Astrocyte (in vitro differentiated cells and primary cell): ENCODE results near the gene SEL1L2. TPM values are rescaled to one million over a fixed set of nuclear protein-coding genes. Genes with fewer than 3 reads are reported as not detected.

Experiments
- DNase-seq: peaks from one replicate; pipeline ENCODE4 v3.0.0-alpha.2; 2010; ENCODE audit warnings: low read depth
- FAIRE-seq: peaks from 2 replicates; lab custom pipeline; 2011; peaks lifted over from hg19 to GRCh38; lab: Jason Lieb, UNC
- H2AFZ ChIP-seq: 2 replicates; pipeline ENCODE4 v1.6.0; 2012; ENCODE audit warnings: low read depth, low read length, inconsistent platforms
- H3K27ac ChIP-seq: 2 replicates; pipeline ENCODE4 v1.5.1; 2011; ENCODE audit warnings: low read depth, low read length, inconsistent platforms
- H3K27me3 ChIP-seq: 2 replicates; pipeline ENCODE4 v1.6.0; 2011; ENCODE audit warnings: low read length, inconsistent platforms; ENCODE audit not compliant: insufficient read depth
- H3K36me3 ChIP-seq: 2 replicates; pipeline ENCODE4 v1.5.1; 2011; ENCODE audit warnings: low read length, inconsistent platforms; ENCODE audit not compliant: insufficient read depth
- H3K4me1 ChIP-seq: 2 replicates; pipeline ENCODE4 v1.5.1; 2011; ENCODE audit warnings: low read length, inconsistent platforms; ENCODE audit not compliant: insufficient read depth
- H3K4me2 ChIP-seq: 2 replicates; pipeline ENCODE4 v1.6.0; 2012; ENCODE audit warnings: low read length, inconsistent platforms
- H3K4me3 ChIP-seq: 2 replicates; pipeline ENCODE4 v1.5.1; 2011; ENCODE audit warnings: low read depth, mild to moderate bottlenecking, low read length, inconsistent platforms; ENCODE audit not compliant: insufficient read depth
- H3K79me2 ChIP-seq: 2 replicates; pipeline ENCODE4 v1.6.0; 2012; ENCODE audit warnings: mild to moderate bottlenecking, low read length, inconsistent platforms; ENCODE audit not compliant: insufficient read depth
- H3K9ac ChIP-seq: 2 replicates; pipeline ENCODE4 v1.6.0; 2012; ENCODE audit warnings: mild to moderate bottlenecking, low read length, inconsistent platforms
- H3K9me3 ChIP-seq: 2 replicates; pipeline ENCODE4 v1.5.1; 2012; ENCODE audit warnings: low read depth, mild to moderate bottlenecking, low read length, inconsistent platforms; ENCODE audit not compliant: insufficient read depth
- H4K20me1 ChIP-seq: 2 replicates; pipeline ENCODE4 v1.6.0; 2012; ENCODE audit warnings: low read length, inconsistent platforms; ENCODE audit not compliant: insufficient read depth
- H3K27ac Mint-ChIP-seq: one replicate; pipeline ENCODE4 v1.8.0; 2021; ENCODE audit warnings: mild to moderate bottlenecking, mixed read lengths; ENCODE audit not compliant: unreplicated experiment
- H3K27me3 Mint-ChIP-seq: one replicate; pipeline ENCODE4 v1.8.0; 2021; ENCODE audit warnings: low read depth, mixed read lengths; ENCODE audit not compliant: unreplicated experiment
- H3K36me3 Mint-ChIP-seq: one replicate; pipeline ENCODE4 v1.8.0; 2021; ENCODE audit warnings: low read depth, mixed read lengths; ENCODE audit not compliant: unreplicated experiment
- H3K4me1 Mint-ChIP-seq: one replicate; pipeline ENCODE4 v1.8.0; 2021; ENCODE audit warnings: low read depth, mixed read lengths; ENCODE audit not compliant: unreplicated experiment
- H3K4me3 Mint-ChIP-seq: one replicate; pipeline ENCODE4 v1.8.0; 2021; ENCODE audit warnings: mild to moderate bottlenecking, moderate library complexity, mixed read lengths; ENCODE audit not compliant: unreplicated experiment
- H3K9me3 Mint-ChIP-seq: one replicate; pipeline ENCODE4 v1.8.0; 2021; ENCODE audit warnings: mild to moderate bottlenecking, mixed read lengths; ENCODE audit not compliant: unreplicated experiment
- EZH2 ChIP-seq: IDR thresholded peaks from 2 replicates; pipeline ENCODE4 v1.6.1; 2012; ENCODE audit warnings: mild to moderate bottlenecking, low read length, inconsistent platforms; ENCODE audit not compliant: insufficient read depth
- total RNA-seq: library from RNA; stranded (reverse); gene quantifications from 2 replicates; pipeline ENCODE4 v1.2.1, GENCODE V29; 2021
- TF ChIP-seq, protein P1 (sequence below): IDR thresholded peaks from 2 replicates; pipeline ENCODE4 v1.5.1; 2011; ENCODE audit warnings: low read depth, mild to moderate bottlenecking, inconsistent platforms, low read length, moderate library complexity; ENCODE audit not compliant: insufficient read depth

The SEL1L2 gene
- total RNA-seq, 1 donor from 2014 or later, result not detected

DNA sequence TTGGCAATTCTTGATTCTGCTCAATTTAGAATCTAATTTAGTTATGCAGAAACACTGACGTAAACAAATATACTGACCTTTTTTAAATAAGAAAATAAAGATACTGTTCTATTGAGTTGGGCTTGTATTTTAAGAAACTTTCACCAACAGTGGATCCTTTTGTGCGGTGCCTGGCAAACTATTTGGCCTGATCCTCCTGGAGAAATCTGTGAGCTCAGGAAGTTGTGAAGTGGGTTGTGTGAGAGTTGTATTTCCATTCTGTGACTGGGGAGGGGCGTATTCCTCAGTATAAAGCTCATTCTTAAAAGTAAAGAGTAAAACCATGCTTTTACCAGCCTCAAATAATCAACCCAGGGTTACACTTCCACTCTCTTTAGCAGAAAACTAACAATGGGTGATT is 85.6 kb downstream of the SEL1L2 start:
- Mint-ChIP-seq H3K27me3 (peaks cover 2% of the 10 kb centered on the region), H3K36me3 (no peaks in the 10 kb centered on the region), H3K9me3 (peaks cover 3% of the 10 kb centered on the region), H3K27ac (no peak overlapping the region), H3K4me1 (no peaks in the 10 kb centered on the region), H3K4me3 (no peak overlapping the region)
- Histone ChIP-seq H3K9me3 (no peaks in the 10 kb centered on the region), H3K27me3 (no peaks in the 10 kb centered on the region), H2AFZ (no peak overlapping the region), H3K4me1 (no peaks in the 10 kb centered on the region), H3K9ac (no peak overlapping the region), H3K36me3 (no peaks in the 10 kb centered on the region), H3K4me2 (no peak overlapping the region), H3K4me3 (no peak overlapping the region), H3K27ac (no peak overlapping the region), H3K79me2 (no peaks in the 10 kb centered on the region), H4K20me1 (no peaks in the 10 kb centered on the region)
- TF ChIP-seq, protein P1, sequence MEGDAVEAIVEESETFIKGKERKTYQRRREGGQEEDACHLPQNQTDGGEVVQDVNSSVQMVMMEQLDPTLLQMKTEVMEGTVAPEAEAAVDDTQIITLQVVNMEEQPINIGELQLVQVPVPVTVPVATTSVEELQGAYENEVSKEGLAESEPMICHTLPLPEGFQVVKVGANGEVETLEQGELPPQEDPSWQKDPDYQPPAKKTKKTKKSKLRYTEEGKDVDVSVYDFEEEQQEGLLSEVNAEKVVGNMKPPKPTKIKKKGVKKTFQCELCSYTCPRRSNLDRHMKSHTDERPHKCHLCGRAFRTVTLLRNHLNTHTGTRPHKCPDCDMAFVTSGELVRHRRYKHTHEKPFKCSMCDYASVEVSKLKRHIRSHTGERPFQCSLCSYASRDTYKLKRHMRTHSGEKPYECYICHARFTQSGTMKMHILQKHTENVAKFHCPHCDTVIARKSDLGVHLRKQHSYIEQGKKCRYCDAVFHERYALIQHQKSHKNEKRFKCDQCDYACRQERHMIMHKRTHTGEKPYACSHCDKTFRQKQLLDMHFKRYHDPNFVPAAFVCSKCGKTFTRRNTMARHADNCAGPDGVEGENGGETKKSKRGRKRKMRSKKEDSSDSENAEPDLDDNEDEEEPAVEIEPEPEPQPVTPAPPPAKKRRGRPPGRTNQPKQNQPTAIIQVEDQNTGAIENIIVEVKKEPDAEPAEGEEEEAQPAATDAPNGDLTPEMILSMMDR, result no peak
- no peak for TF ChIP-seq EZH2
- FAIRE-seq (no peak), DNase-seq (no peak)

- FAIRE-seq, result no peak
- no peaks in the 10 kb centered on the region for H3K9me3 ChIP-seq
- H3K79me2 ChIP-seq, result no peaks in the 10 kb centered on the region
- Mint-ChIP-seq H3K4me1 (no peaks in the 10 kb centered on the region), H3K27me3 (no peaks in the 10 kb centered on the region), H3K4me3 (no peak overlapping the region), H3K27ac (no peak overlapping the region), H3K36me3 (no peaks in the 10 kb centered on the region), H3K9me3 (no peaks in the 10 kb centered on the region)
- H3K9ac ChIP-seq, result no peak overlapping the region
- no peak for DNase-seq
- H4K20me1 ChIP-seq, result no peaks in the 10 kb centered on the region
- no peak overlapping the region for H2AFZ ChIP-seq
- no peak overlapping the region for H3K4me2 ChIP-seq
- H3K4me3 ChIP-seq, result no peak overlapping the region
- no peaks in the 10 kb centered on the region for H3K27me3 ChIP-seq
- TF ChIP-seq, protein P1, result no peak
- TF ChIP-seq EZH2, result no peak
- no peaks in the 10 kb centered on the region for H3K4me1 ChIP-seq
- no peak overlapping the region for H3K27ac ChIP-seq
- H3K36me3 ChIP-seq, result no peaks in the 10 kb centered on the region
Observed at GRCh38 chr20:13900496-13900895, 89.9 kb downstream of the SEL1L2 start.

GRCh38 chr20:13898012-13898612 is 92.3 kb downstream of the SEL1L2 start:
- H4K20me1 ChIP-seq, result no peaks in the 10 kb centered on the region
- H3K27me3 ChIP-seq, result no peaks in the 10 kb centered on the region
- no peak overlapping the region for H2AFZ ChIP-seq
- H3K27ac ChIP-seq, result no peak overlapping the region
- H3K27ac Mint-ChIP-seq, result no peak overlapping the region
- no peaks in the 10 kb centered on the region for H3K4me1 Mint-ChIP-seq
- no peak overlapping the region for H3K4me3 ChIP-seq
- no peaks in the 10 kb centered on the region for H3K4me1 ChIP-seq
- FAIRE-seq (no peak), DNase-seq (no peak)
- peaks cover 2% of the 10 kb centered on the region for H3K9me3 Mint-ChIP-seq
- no peaks in the 10 kb centered on the region for H3K79me2 ChIP-seq
- no peaks in the 10 kb centered on the region for H3K36me3 ChIP-seq
- no peaks in the 10 kb centered on the region for H3K27me3 Mint-ChIP-seq
- no peak overlapping the region for H3K4me2 ChIP-seq
- no peaks in the 10 kb centered on the region for H3K9me3 ChIP-seq
- H3K4me3 Mint-ChIP-seq, result no peak overlapping the region
- TF ChIP-seq, protein P1, result no peak
- TF ChIP-seq EZH2, result no peak
- H3K9ac ChIP-seq, result no peak overlapping the region
- H3K36me3 Mint-ChIP-seq, result no peaks in the 10 kb centered on the region
